ENCODE measurements around the gene HOPX. TPM values are rescaled to one million over a fixed set of nuclear protein-coding genes. Genes with fewer than 3 reads are reported as not detected.

The HOPX gene
- total and polyA plus RNA-seq, 2 experiments from 2014 or later: not detected

- TF ChIP-seq ZNF462 (CRISPR knock-in tag; IDR thresholded peaks at IDR 0.05): no peak
- no peak for TF ChIP-seq EZH2phosphoT487 (IDR thresholded peaks at IDR 0.05; ENCODE audit: unreplicated experiment)
Measured at GRCh38 chr4:56653461-56654237, 27.4 kb downstream of the HOPX start (continued).

GRCh38 chr4:56652196-56652595, 28.9 kb downstream of the HOPX start:
- Histone ChIP-seq H3K9me2 (ENCODE audit: insufficient read depth) (no peaks in the 10 kb centered on the region), H3K27me3 (ENCODE audit: insufficient read depth) (peaks cover 64% of the 10 kb centered on the region), H3K79me2 (replicated peaks; ENCODE audit: insufficient read depth) (no peaks in the 10 kb centered on the region), H3F3A (replicated peaks; ENCODE audit: low read depth) (no peaks in the 10 kb centered on the region), H3K4me1 (ENCODE audit: insufficient read depth) (peaks cover 6% of the 10 kb centered on the region; the same call in 1 of the 2 replicates), H3K4me3 (no peak overlapping the region), H3K4me2 (no peak overlapping the region), H2AFZ (no peak overlapping the region), H3K27ac (ENCODE audit: low read depth) (no peak overlapping the region), H3K36me3 (ENCODE audit: insufficient read depth) (no peaks in the 10 kb centered on the region), H4K20me1 (replicated peaks; ENCODE audit: insufficient read depth) (peaks cover 16% of the 10 kb centered on the region)
- H3K27me3 Mint-ChIP-seq (ENCODE audit: insufficient read depth, low read depth, poor library complexity): peaks cover 41% of the 10 kb centered on the region
- DNase-seq (ENCODE audit: low spot score) (no peak), ATAC-seq (no peak)
- peaks cover 2% of the 10 kb centered on the region; the same call in 2 of the 3 replicates for H3K9me3 Mint-ChIP-seq
- H3K36me3 Mint-ChIP-seq (ENCODE audit: low read depth): no peaks in the 10 kb centered on the region
- no peak overlapping the region for H3K4me3 Mint-ChIP-seq
- peaks cover 13% of the 10 kb centered on the region; the same call in 2 of the 3 replicates for H3K4me1 Mint-ChIP-seq
- H3K27ac Mint-ChIP-seq: no peak overlapping the region
- TF ChIP-seq NANOG (IDR thresholded peaks at IDR 0.05; ENCODE audit: borderline replicate concordance) (no peak), JUNB (IDR thresholded peaks at IDR 0.05; ENCODE audit: unreplicated experiment) (no peak), ETS1 (IDR thresholded peaks at IDR 0.05) (no peak), ZNF331 (CRISPR knock-in tag; IDR thresholded peaks at IDR 0.05; ENCODE audit: low read depth) (no peak), ZNF462 (CRISPR knock-in tag; IDR thresholded peaks at IDR 0.05) (no peak)
